DOHH2 (cell line): ENCODE data around the gene TIMM17A.
A peak's percentile ranks its signal among the peaks of the same experiment; 100 is the strongest.

Experiments
- H3F3A ChIP-seq: fragments of 200-600 bp; sonication (generic), shearing (Covaris generic); 2 replicates; pipeline ENCODE4 v1.6.0; 2016; ENCODE audit warnings: antibody characterized with exemption, mild to moderate bottlenecking; ENCODE audit not compliant: control insufficient read depth, insufficient read depth
- H3K27ac ChIP-seq: fragments of 200-600 bp; sonication (generic); 2 replicates; pipeline ENCODE4 v1.5.1; 2014; ENCODE audit warnings: low read depth, mild to moderate bottlenecking, low read length, moderate library complexity
- H3K27me3 ChIP-seq: fragments of 200-600 bp; sonication (generic); 2 replicates; pipeline ENCODE4 v1.6.1; 2014; ENCODE audit warnings: mild to moderate bottlenecking, low read length, mixed read lengths; ENCODE audit not compliant: control insufficient read depth
- H3K36me3 ChIP-seq: fragments of 200-600 bp; sonication (generic); 2 replicates; pipeline ENCODE4 v1.6.1; 2014; ENCODE audit warnings: mild to moderate bottlenecking, low read length, moderate library complexity, mixed read lengths; ENCODE audit not compliant: control insufficient read depth
- H3K4me1 ChIP-seq: fragments of 200-600 bp; sonication (generic); 2 replicates; pipeline ENCODE4 v1.6.1; 2014; ENCODE audit warnings: mild to moderate bottlenecking, low read length, mixed read lengths; ENCODE audit not compliant: control insufficient read depth
- H3K4me2 ChIP-seq: fragments of 200-600 bp; sonication (generic); 2 replicates; pipeline ENCODE4 v1.6.0; 2014; ENCODE audit warnings: mild to moderate bottlenecking, low read length, moderate library complexity
- H3K4me3 ChIP-seq: fragments of 200-600 bp; sonication (generic); 2 replicates; pipeline ENCODE4 v1.5.1; 2014; ENCODE audit warnings: mild to moderate bottlenecking, low read length, mixed read lengths
- H3K79me2 ChIP-seq: fragments of 200-600 bp; sonication (generic); 2 replicates; pipeline ENCODE4 v1.6.1; 2014; ENCODE audit warnings: mild to moderate bottlenecking, low read length, mixed read lengths; ENCODE audit not compliant: control insufficient read depth
- H3K9me2 ChIP-seq: fragments of 200-600 bp; sonication (generic); replicated peaks from 2 replicates; pipeline ENCODE4 v1.6.1; 2014; ENCODE audit warnings: mild to moderate bottlenecking, low read length, mixed read lengths; ENCODE audit not compliant: control insufficient read depth
- H3K9me3 ChIP-seq: fragments of 200-600 bp; sonication (generic); 2 replicates; pipeline ENCODE4 v1.6.1; 2014; ENCODE audit warnings: antibody characterized with exemption, low read length, mixed read lengths; ENCODE audit not compliant: control insufficient read depth, insufficient read depth
- H4K20me1 ChIP-seq: fragments of 200-600 bp; sonication (generic); 2 replicates; pipeline ENCODE4 v1.6.0; 2014; ENCODE audit warnings: low read depth, mild to moderate bottlenecking, antibody characterized with exemption, low read length, moderate library complexity; ENCODE audit not compliant: control insufficient read depth, insufficient read depth
- CTCF ChIP-seq: fragments of 200-600 bp; sonication (generic); IDR thresholded peaks from one replicate; pipeline ENCODE4 v1.5.1; 2014; ENCODE audit warnings: antibody characterized with exemption, mild to moderate bottlenecking, low read depth, low read length; ENCODE audit not compliant: poor library complexity, severe bottlenecking
- EZH2phosphoT487 ChIP-seq: fragments of 200-600 bp; sonication (generic); IDR thresholded peaks from 2 replicates; pipeline ENCODE4 v1.6.1; 2017; ENCODE audit warnings: borderline replicate concordance, mild to moderate bottlenecking, antibody characterized with exemption, low read length, moderate library complexity, mixed read lengths

Gene TIMM17A

GRCh38 chr1:201955009-201955728 lies at the start of gene TIMM17A:
TIMM17A (plus strand) TSS chr1:201955503; CDS start chr1:201955527, 24 bp downstream.
- Histone ChIP-seq H4K20me1 (no peaks in the 10 kb centered on the region), H3K4me1 (peaks cover 17% of the 10 kb centered on the region), H3K79me2 (peaks cover 47% of the 10 kb centered on the region), H3K27ac (peak within 1 kb of the TSS; percentile 37), H3K27me3 (no peaks in the 10 kb centered on the region), H3K4me3 (peak within 1 kb of the TSS; percentile 87), H3K9me2 (no peaks in the 10 kb centered on the region), H3F3A (no peaks in the 10 kb centered on the region), H3K4me2 (peak within 1 kb of the TSS; percentile 82), H3K36me3 (peaks cover 35% of the 10 kb centered on the region), H3K9me3 (no peaks in the 10 kb centered on the region)
- TF ChIP-seq CTCF (no peak), EZH2phosphoT487 (no peak)

GRCh38 chr1:201906336-201906735 lies 49.0 kb upstream of the TIMM17A start:
- no peaks in the 10 kb centered on the region for H3K79me2 ChIP-seq
- TF ChIP-seq CTCF, result no peak
- no peak for TF ChIP-seq EZH2phosphoT487

GRCh38 chr1:201907621-201908020 lies 47.7 kb upstream of the TIMM17A start:
- H3F3A ChIP-seq, result no peaks in the 10 kb centered on the region
- no peak overlapping the region for H3K4me3 ChIP-seq
- H3K27me3 ChIP-seq, result peaks cover 5% of the 10 kb centered on the region; the same call in 1 of the 2 replicates
- H3K4me1 ChIP-seq, result no peaks in the 10 kb centered on the region
- H3K9me2 ChIP-seq, result no peaks in the 10 kb centered on the region
- no peak overlapping the region for H3K4me2 ChIP-seq
- no peak for TF ChIP-seq CTCF
- TF ChIP-seq EZH2phosphoT487, result no peak
- H3K79me2 ChIP-seq, result no peaks in the 10 kb centered on the region
- H3K9me3 ChIP-seq, result no peaks in the 10 kb centered on the region
- no peaks in the 10 kb centered on the region for H3K36me3 ChIP-seq
- no peaks in the 10 kb centered on the region for H4K20me1 ChIP-seq
- no peak overlapping the region for H3K27ac ChIP-seq

More at GRCh38 chr1:201906336-201906735, 49.0 kb upstream of the TIMM17A start:
- peaks cover 5% of the 10 kb centered on the region; the same call in 1 of the 2 replicates for H3K27me3 ChIP-seq
- H3K9me2 ChIP-seq, result no peaks in the 10 kb centered on the region
- H3F3A ChIP-seq, result no peaks in the 10 kb centered on the region
- no peaks in the 10 kb centered on the region for H3K9me3 ChIP-seq
- no peaks in the 10 kb centered on the region for H3K36me3 ChIP-seq
- H3K27ac ChIP-seq, result no peak overlapping the region
- no peak overlapping the region for H3K4me3 ChIP-seq
- H3K4me1 ChIP-seq, result no peaks in the 10 kb centered on the region
- H4K20me1 ChIP-seq, result no peaks in the 10 kb centered on the region
- no peak overlapping the region for H3K4me2 ChIP-seq
